Skin of body (tissue), 1 donor: ENCODE measurements around the gene ZBTB39. TPM values are rescaled to one million over a fixed set of nuclear protein-coding genes. Genes with fewer than 3 reads are reported as not detected.

Source experiments
- total RNA-seq: library from RNA; depleted of rRNA; stranded (reverse); fragments of >200 nt; gene quantifications from one replicate; pipeline ENCODE4 v1.2.3, GENCODE V29; 2014

Gene ZBTB39
- total RNA-seq, 1 donor from 2014 or later, result 4.8 TPM

Other genes starting within 250 kb of the ZBTB39 start
- gene HSD17B6, start 243.2 kb downstream of the ZBTB39 start, total RNA-seq, result 0.20 TPM
- 7.1 TPM for gene SDR9C7, start 72.1 kb downstream of the ZBTB39 start, total RNA-seq
- gene RDH16, start 48.9 kb downstream of the ZBTB39 start, total RNA-seq, result 0.69 TPM
- not detected for gene TAC3, start 10.0 kb upstream of the ZBTB39 start, total RNA-seq
- gene MYO1A, start 43.6 kb upstream of the ZBTB39 start, total RNA-seq, result 0.69 TPM
- gene NEMP1, start 72.2 kb upstream of the ZBTB39 start, total RNA-seq, result 12.5 TPM
- gene NAB2, start 82.6 kb upstream of the ZBTB39 start, total RNA-seq, result 35.7 TPM
- gene STAT6, start 104.8 kb upstream of the ZBTB39 start, total RNA-seq, result 82.7 TPM
- gene LRP1, start 121.9 kb upstream of the ZBTB39 start, total RNA-seq, result 149 TPM
- not detected for gene LRP1-AS, start 141.1 kb upstream of the ZBTB39 start, total RNA-seq
- 6.6 TPM for gene NXPH4, start 210.2 kb upstream of the ZBTB39 start, total RNA-seq
- gene SHMT2, start 223.2 kb upstream of the ZBTB39 start, total RNA-seq, result 48.8 TPM
- gene STAC3, start 244.6 kb upstream of the ZBTB39 start, total RNA-seq, result 20.2 TPM